ENCODE results near the gene NCKAP5L. TPM values are rescaled to one million over a fixed set of nuclear protein-coding genes. Genes with fewer than 3 reads are reported as not detected.

The NCKAP5L gene
- total and polyA plus RNA-seq, 9 of the 15 experiments (the other 6 are each of a cell fraction or from before 2014, with no cell fraction given), result 0.01 to 14.4 (median 3.7) TPM

DNA sequence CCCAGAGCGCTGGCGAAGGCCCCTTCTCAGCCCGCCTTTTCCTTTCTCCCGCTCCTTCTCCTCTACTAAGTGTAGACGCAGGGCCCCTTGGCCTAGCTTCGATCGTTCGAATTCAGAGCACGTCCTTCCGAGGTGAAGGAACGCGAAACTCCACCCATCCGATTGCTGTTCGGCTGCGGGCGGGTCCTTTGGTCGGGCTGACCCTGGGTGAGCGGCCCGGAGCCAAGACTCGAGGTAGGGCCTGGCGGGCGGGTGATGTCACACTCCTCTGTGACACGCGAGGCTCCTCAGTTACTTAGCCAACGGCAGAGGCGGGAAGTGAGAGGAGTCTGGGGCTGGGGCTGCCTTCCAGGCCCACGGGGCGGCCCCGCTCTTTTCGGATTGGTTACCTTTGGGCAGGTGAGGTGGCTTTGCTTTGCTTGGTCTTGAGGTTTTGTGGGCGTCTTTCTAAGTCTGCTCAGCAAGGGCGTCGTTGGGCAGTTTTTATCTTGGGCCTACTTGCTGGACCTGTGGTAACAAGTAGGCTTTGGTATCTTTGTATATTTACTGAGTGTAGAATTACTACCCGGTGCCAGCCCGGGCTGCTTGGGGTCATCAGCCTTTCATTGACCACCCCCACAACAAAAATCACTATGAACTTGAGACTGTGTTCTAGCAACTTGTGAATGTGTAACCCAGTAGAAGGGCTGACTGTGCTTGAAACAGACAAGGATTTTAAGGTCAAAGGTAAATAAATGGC, 86.2 kb downstream of the NCKAP5L start (continued):
- TF ChIP-seq SMAD4 (CRISPR knock-in tag; conservative IDR thresholded peaks at IDR 0.05), result peak; percentile 16
- TF ChIP-seq, protein P1, sequence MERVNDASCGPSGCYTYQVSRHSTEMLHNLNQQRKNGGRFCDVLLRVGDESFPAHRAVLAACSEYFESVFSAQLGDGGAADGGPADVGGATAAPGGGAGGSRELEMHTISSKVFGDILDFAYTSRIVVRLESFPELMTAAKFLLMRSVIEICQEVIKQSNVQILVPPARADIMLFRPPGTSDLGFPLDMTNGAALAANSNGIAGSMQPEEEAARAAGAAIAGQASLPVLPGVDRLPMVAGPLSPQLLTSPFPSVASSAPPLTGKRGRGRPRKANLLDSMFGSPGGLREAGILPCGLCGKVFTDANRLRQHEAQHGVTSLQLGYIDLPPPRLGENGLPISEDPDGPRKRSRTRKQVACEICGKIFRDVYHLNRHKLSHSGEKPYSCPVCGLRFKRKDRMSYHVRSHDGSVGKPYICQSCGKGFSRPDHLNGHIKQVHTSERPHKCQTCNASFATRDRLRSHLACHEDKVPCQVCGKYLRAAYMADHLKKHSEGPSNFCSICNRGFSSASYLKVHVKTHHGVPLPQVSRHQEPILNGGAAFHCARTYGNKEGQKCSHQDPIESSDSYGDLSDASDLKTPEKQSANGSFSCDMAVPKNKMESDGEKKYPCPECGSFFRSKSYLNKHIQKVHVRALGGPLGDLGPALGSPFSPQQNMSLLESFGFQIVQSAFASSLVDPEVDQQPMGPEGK (CRISPR knock-in tag; IDR thresholded peaks at IDR 0.05; ENCODE audit: borderline replicate concordance), result no peak
- no peak for TF ChIP-seq RBM39 (optimal IDR thresholded peaks at IDR 0.05; ENCODE audit: low read depth, low read length)
- TF ChIP-seq ZNF124 (CRISPR knock-in tag; IDR thresholded peaks at IDR 0.05), result no peak
- 0 out of 4 replicates have a peak, but pooled peaks of 1 of the 2 experiments have one; percentile 6 for TF ChIP-seq FOXA3 (CRISPR knock-in tag; conservative IDR thresholded peaks at IDR 0.05 in 1 of 2, IDR thresholded peaks at IDR 0.05 in 1 of 2)
- no peak for TF ChIP-seq BDP1 (IDR thresholded peaks at IDR 0.05; ENCODE audit: insufficient read depth, insufficient read length)
- TF ChIP-seq RB1 (IDR thresholded peaks at IDR 0.05; ENCODE audit: low read depth), result peak; percentile 58; the same call in 1 of the 2 replicates
- TF ChIP-seq, protein P2, sequence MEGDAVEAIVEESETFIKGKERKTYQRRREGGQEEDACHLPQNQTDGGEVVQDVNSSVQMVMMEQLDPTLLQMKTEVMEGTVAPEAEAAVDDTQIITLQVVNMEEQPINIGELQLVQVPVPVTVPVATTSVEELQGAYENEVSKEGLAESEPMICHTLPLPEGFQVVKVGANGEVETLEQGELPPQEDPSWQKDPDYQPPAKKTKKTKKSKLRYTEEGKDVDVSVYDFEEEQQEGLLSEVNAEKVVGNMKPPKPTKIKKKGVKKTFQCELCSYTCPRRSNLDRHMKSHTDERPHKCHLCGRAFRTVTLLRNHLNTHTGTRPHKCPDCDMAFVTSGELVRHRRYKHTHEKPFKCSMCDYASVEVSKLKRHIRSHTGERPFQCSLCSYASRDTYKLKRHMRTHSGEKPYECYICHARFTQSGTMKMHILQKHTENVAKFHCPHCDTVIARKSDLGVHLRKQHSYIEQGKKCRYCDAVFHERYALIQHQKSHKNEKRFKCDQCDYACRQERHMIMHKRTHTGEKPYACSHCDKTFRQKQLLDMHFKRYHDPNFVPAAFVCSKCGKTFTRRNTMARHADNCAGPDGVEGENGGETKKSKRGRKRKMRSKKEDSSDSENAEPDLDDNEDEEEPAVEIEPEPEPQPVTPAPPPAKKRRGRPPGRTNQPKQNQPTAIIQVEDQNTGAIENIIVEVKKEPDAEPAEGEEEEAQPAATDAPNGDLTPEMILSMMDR (IDR thresholded peaks at IDR 0.05 in 2 of 3, conservative IDR thresholded peaks at IDR 0.05 in 1 of 3; ENCODE audit: insufficient read depth in 2 of 3, low read depth in 1 of 3, low read length in 3 of 3), result no peak
- TF ChIP-seq HOXB6 (CRISPR knock-in tag; IDR thresholded peaks at IDR 0.05; ENCODE audit: borderline replicate concordance), result no peak
- 0 out of 2 replicates have a peak, but pooled peaks have one; percentile 45 for TF ChIP-seq TCF7 (IDR thresholded peaks at IDR 0.05; ENCODE audit: borderline replicate concordance)
- TF ChIP-seq ZNF324 (CRISPR knock-in tag; IDR thresholded peaks at IDR 0.05), result no peak
- no peak for TF ChIP-seq SREBF2 (CRISPR knock-in tag; IDR thresholded peaks at IDR 0.05)
- TF ChIP-seq ZFP36 (IDR thresholded peaks at IDR 0.05; ENCODE audit: low read depth, low read length, partially characterized antibody), result no peak
- TF ChIP-seq RBM22 (IDR thresholded peaks at IDR 0.05; ENCODE audit: low read depth, low read length, poor library complexity, severe bottlenecking), result peak; percentile 90
- TF ChIP-seq GTF2E2 (tag; IDR thresholded peaks at IDR 0.05), result no peak; the same call in 1 of the 2 replicates
- TF ChIP-seq STAG1 (CRISPR knock-in tag; IDR thresholded peaks at IDR 0.05; ENCODE audit: borderline replicate concordance), result no peak
- TF ChIP-seq NR2F6 (CRISPR knock-in tag; IDR thresholded peaks at IDR 0.05), result no peak
- TF ChIP-seq CC2D1A (IDR thresholded peaks at IDR 0.05), result no peak
- TF ChIP-seq EP400 (IDR thresholded peaks at IDR 0.05), result peak; percentile 37; the same call in 1 of the 2 replicates
- TF ChIP-seq FOXK2 (conservative IDR thresholded peaks at IDR 0.05 in 1 of 2, IDR thresholded peaks at IDR 0.05 in 1 of 2; ENCODE audit: low read depth in 2 of 2), result no peak
- TF ChIP-seq HSF4 (CRISPR knock-in tag; IDR thresholded peaks at IDR 0.05; ENCODE audit: borderline replicate concordance), result no peak
- TF ChIP-seq, protein P3, sequence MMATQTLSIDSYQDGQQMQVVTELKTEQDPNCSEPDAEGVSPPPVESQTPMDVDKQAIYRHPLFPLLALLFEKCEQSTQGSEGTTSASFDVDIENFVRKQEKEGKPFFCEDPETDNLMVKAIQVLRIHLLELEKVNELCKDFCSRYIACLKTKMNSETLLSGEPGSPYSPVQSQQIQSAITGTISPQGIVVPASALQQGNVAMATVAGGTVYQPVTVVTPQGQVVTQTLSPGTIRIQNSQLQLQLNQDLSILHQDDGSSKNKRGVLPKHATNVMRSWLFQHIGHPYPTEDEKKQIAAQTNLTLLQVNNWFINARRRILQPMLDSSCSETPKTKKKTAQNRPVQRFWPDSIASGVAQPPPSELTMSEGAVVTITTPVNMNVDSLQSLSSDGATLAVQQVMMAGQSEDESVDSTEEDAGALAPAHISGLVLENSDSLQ (IDR thresholded peaks at IDR 0.05), result peak; percentile 36; the same call in 1 of the 2 replicates
- no peak for TF ChIP-seq SIRT6 (IDR thresholded peaks at IDR 0.05; ENCODE audit: low read depth, low read length)
- no peak for TF ChIP-seq SMARCA5 (IDR thresholded peaks at IDR 0.05)

Measured in K562 (cell line).